Upper lobe of left lung (tissue), 6 donors: ENCODE data around the gene DCTN3. TPM values are rescaled to one million over a fixed set of nuclear protein-coding genes. Genes with fewer than 3 reads are reported as not detected.

ENCODE experiments used
- ATAC-seq, 2 donors: fragments of 200-7000 bp; cut with Tn5 transposase; one replicate each; pipeline ENCODE4 v1.9.1; 2022; ENCODE audit warnings: mild to moderate bottlenecking in 2 of 2, moderate library complexity in 2 of 2; ENCODE audit not compliant: low FRiP score in 2 of 2
- DNase-seq, 2 donors: peaks; one replicate each; pipeline ENCODE4 v3.0.0-alpha.2; 2019 to 2020
- H3K27ac ChIP-seq, 4 donors: fragments of 200-600 bp; sonication (generic); one replicate each; pipeline ENCODE4 v1.5.1; 2016 to 2019
- H3K27me3 ChIP-seq, 4 donors: fragments of 200-600 bp; sonication (generic); one replicate each; pipeline ENCODE4 v1.5.1; 2017 to 2019
- H3K36me3 ChIP-seq, 4 donors: fragments of 200-600 bp; sonication (generic); one replicate each; pipeline ENCODE4 v1.5.1; 2016 to 2019
- H3K4me1 ChIP-seq, 4 donors: fragments of 200-600 bp; sonication (generic); one replicate each; pipeline ENCODE4 v1.5.1; 2018 to 2019
- H3K4me3 ChIP-seq, 4 donors: fragments of 200-600 bp; sonication (generic); one replicate each; pipeline ENCODE4 v1.5.1; 2017 to 2019; ENCODE audit warnings: mild to moderate bottlenecking in 2 of 4, moderate library complexity in 1 of 4
- H3K9me3 ChIP-seq, 4 donors: fragments of 200-600 bp; sonication (generic); one replicate each; pipeline ENCODE4 v1.5.1; 2018 to 2019
- CTCF ChIP-seq, 6 experiments: fragments of 450-650 bp in 4 of 6; fragments of 200-600 bp in 2 of 6; sonication (generic) in 2 of 6; IDR thresholded peaks; one replicate each; pipeline ENCODE4 v1.5.1; 2016 to 2019; ENCODE audit warnings: antibody characterized with exemption in 6 of 6
- EP300 ChIP-seq, 4 donors: sonication (generic); formaldehyde crosslinking; IDR thresholded peaks; one replicate each; pipeline ENCODE4 v1.5.1; 2017; ENCODE audit warnings: antibody characterized with exemption in 4 of 4, control low read depth in 2 of 4
- POLR2A ChIP-seq, 4 donors: fragments of 450-650 bp; IDR thresholded peaks; one replicate each; pipeline ENCODE4 v1.5.1; 2016 to 2017; ENCODE audit warnings: antibody characterized with exemption in 4 of 4, mild to moderate bottlenecking in 2 of 4
- POLR2AphosphoS5 ChIP-seq, 2 donors: sonication (generic); formaldehyde crosslinking; IDR thresholded peaks; one replicate each; pipeline ENCODE4 v1.5.1; 2017; ENCODE audit warnings: antibody characterized with exemption in 2 of 2
- WGBS, 2 donors: methylation state at CpG; one replicate each; pipeline ENCODE4 v1.1.5; 2017 to 2018; 5-methylcytosine and 5-hydroxymethylcytosine counted together
- total RNA-seq, 6 donors: library from RNA; depleted of rRNA in 4 of 6; stranded (reverse); fragments of >200 nt in 4 of 6; gene quantifications; one replicate each; pipeline versions ENCODE4 v1.1.0 to v1.2.1, GENCODE V29; 2016 to 2021
- donor health status: DM: no; HTN: no; CAD: no; lungs with moderate emphysema.
- donor health status: DM: no; HTN: yes; CAD: no; lungs with severe emphysema.

Gene DCTN3
- total RNA-seq, 6 donors from 2014 or later, result 26.2 to 92.6 (median 68.1) TPM

- no peak for TF ChIP-seq CTCF (IDR thresholded peaks at IDR 0.05)
- no peak for TF ChIP-seq EP300 (IDR thresholded peaks at IDR 0.05)
- TF ChIP-seq POLR2A (IDR thresholded peaks at IDR 0.05), result no peak
- no peak for TF ChIP-seq POLR2AphosphoS5 (IDR thresholded peaks at IDR 0.05)
- Histone ChIP-seq H3K36me3 (peaks cover 8 to 24% (median 15%) of the 10 kb centered on the region in 4 donors), H3K27ac (peak overlapping the region in 3 of 4 donors; percentile 80 to 91 (median 86)), H3K9me3 (no peaks in the 10 kb centered on the region), H3K4me3 (peak overlapping the region; percentile 52 to 92 (median 76)), H3K27me3 (no peaks in the 10 kb centered on the region), H3K4me1 (peaks cover 33 to 42% (median 36%) of the 10 kb centered on the region in 4 donors)
- DNase-seq (no peak), ATAC-seq (no peak)
- WGBS, 2 donors, result 46 to 54% methylated on average over 10 of the region's 10 CpGs
Observed at GRCh38 chr9:34647651-34648050, 27.4 kb upstream of the DCTN3 start.

- WGBS, 2 donors, result 0% methylated on average over 6 to 8 of the region's 8 CpGs
- Histone ChIP-seq H3K27me3 (no peaks in the 10 kb centered on the region), H3K27ac (peak overlapping the region; percentile 76 to 91 (median 83)), H3K36me3 (peaks cover 8 to 24% (median 15%) of the 10 kb centered on the region in 4 donors), H3K4me3 (peak overlapping the region; percentile 52 to 92 (median 76)), H3K9me3 (no peaks in the 10 kb centered on the region), H3K4me1 (peaks cover 28 to 36% (median 30%) of the 10 kb centered on the region in 4 donors)
- peak in 1 of 2 donors; percentile 4 for ATAC-seq
- TF ChIP-seq POLR2A (IDR thresholded peaks at IDR 0.05) (no peak), EP300 (IDR thresholded peaks at IDR 0.05) (no peak), CTCF (IDR thresholded peaks at IDR 0.05) (no peak), POLR2AphosphoS5 (IDR thresholded peaks at IDR 0.05) (no peak)
- DNase-seq, result no peak
Observed at GRCh38 chr9:34647084-34647403, 26.7 kb upstream of the DCTN3 start.

- peaks cover 8 to 24% (median 15%) of the 10 kb centered on the region in 4 donors for H3K36me3 ChIP-seq
- TF ChIP-seq CTCF (IDR thresholded peaks at IDR 0.05) (peak; percentile 19 to 73 (median 66)), EP300 (IDR thresholded peaks at IDR 0.05) (no peak), POLR2AphosphoS5 (IDR thresholded peaks at IDR 0.05) (peak; percentile 24 to 81), POLR2A (IDR thresholded peaks at IDR 0.05) (peak in 3 of 4 donors; percentile 23 to 75 (median 64))
- H3K9me3 ChIP-seq, result no peaks in the 10 kb centered on the region
- DNase-seq (peak; percentile 99 to 100), ATAC-seq (peak; percentile 94)
- peak within 1 kb of the TSS; percentile 76 to 91 (median 83) for H3K27ac ChIP-seq
- H3K4me1 ChIP-seq, result peaks cover 25 to 31% (median 26%) of the 10 kb centered on the region in 4 donors
- H3K4me3 ChIP-seq, result peak within 1 kb of the TSS; percentile 52 to 92 (median 76)
- 5 to 36% methylated on average over 5 to 38 of the region's 43 CpGs for WGBS, 2 donors
- H3K27me3 ChIP-seq, result no peaks in the 10 kb centered on the region
Observed at GRCh38 chr9:34646211-34647083, 26.2 kb upstream of the DCTN3 start, which contains the start of gene GALT. GALT (plus strand) TSS chr9:34646675; CDS start chr9:34646705, 30 bp downstream.

- no peak for ATAC-seq
- DNase-seq, result no peak
- Histone ChIP-seq H3K36me3 (peaks cover 5 to 18% (median 14%) of the 10 kb centered on the region in 4 donors), H3K4me3 (no peak overlapping the region), H3K9me3 (no peaks in the 10 kb centered on the region), H3K27ac (no peak overlapping the region), H3K27me3 (no peaks in the 10 kb centered on the region), H3K4me1 (peaks cover 17 to 24% (median 18%) of the 10 kb centered on the region in 4 donors)
- TF ChIP-seq POLR2AphosphoS5 (IDR thresholded peaks at IDR 0.05) (no peak), POLR2A (IDR thresholded peaks at IDR 0.05) (no peak), CTCF (IDR thresholded peaks at IDR 0.05) (no peak), EP300 (IDR thresholded peaks at IDR 0.05) (no peak)
Observed at GRCh38 chr9:34644766-34645314, 24.5 kb upstream of the DCTN3 start.
